Gastrocnemius medialis (tissue), 4 donors: Measurements from ENCODE around the gene DDX31.

ENCODE experiments used
- POLR2A ChIP-seq, 2 donors: fragments of 450-650 bp; IDR thresholded peaks; one replicate each; pipeline ENCODE4 v1.6.1; 2017; ENCODE audit warnings: antibody characterized with exemption in 2 of 2, mild to moderate bottlenecking in 2 of 2, moderate library complexity in 2 of 2
- TF ChIP-seq, protein P1 (sequence below), 5 experiments: fragments of 450-650 bp in 3 of 5; fragments of 200-600 bp in 2 of 5; sonication (generic) in 2 of 5; IDR thresholded peaks in 4 of 5; conservative IDR thresholded peaks in 1 of 5; 1 replicate in 4 of 5; 2 replicates in 1 of 5; pipeline ENCODE4 v1.5.1; 2016 to 2019; ENCODE audit warnings: antibody characterized with exemption in 5 of 5, mild to moderate bottlenecking in 3 of 5, moderate library complexity in 3 of 5

DNA sequence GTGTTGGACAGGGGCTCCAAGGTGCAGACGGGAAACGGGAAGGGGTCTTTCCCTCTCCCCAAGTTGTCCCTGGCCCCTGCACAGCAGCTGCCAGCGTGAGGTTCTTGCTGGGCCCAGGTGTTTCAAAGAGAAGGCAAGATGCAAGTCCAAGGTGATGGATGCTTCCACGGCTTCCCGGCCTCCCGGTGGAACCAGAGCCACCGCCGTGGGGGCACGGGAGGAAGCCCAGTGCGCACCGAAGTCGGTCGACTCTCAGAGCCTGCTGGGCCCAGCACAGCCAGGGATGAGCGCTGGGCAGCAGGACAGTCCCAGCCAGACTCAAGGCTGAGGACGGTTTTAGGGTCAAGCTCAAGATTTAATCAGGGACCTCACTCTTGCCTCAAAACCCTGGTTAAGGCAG lies 112.6 kb downstream of the DDX31 start:
- TF ChIP-seq, protein P1, sequence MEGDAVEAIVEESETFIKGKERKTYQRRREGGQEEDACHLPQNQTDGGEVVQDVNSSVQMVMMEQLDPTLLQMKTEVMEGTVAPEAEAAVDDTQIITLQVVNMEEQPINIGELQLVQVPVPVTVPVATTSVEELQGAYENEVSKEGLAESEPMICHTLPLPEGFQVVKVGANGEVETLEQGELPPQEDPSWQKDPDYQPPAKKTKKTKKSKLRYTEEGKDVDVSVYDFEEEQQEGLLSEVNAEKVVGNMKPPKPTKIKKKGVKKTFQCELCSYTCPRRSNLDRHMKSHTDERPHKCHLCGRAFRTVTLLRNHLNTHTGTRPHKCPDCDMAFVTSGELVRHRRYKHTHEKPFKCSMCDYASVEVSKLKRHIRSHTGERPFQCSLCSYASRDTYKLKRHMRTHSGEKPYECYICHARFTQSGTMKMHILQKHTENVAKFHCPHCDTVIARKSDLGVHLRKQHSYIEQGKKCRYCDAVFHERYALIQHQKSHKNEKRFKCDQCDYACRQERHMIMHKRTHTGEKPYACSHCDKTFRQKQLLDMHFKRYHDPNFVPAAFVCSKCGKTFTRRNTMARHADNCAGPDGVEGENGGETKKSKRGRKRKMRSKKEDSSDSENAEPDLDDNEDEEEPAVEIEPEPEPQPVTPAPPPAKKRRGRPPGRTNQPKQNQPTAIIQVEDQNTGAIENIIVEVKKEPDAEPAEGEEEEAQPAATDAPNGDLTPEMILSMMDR (IDR thresholded peaks at IDR 0.05 in 4 of 5, conservative IDR thresholded peaks at IDR 0.05 in 1 of 5), result no peak
- no peak for TF ChIP-seq POLR2A (IDR thresholded peaks at IDR 0.05)
